OCI-LY7 (cell line): ENCODE data around the gene ELOVL6.

ENCODE experiments used
- EZH2phosphoT487 ChIP-seq: fragments of 200-600 bp; sonication (generic); IDR thresholded peaks from 2 replicates; pipeline ENCODE4 v1.6.1; 2018; ENCODE audit warnings: low read depth, borderline replicate concordance, mild to moderate bottlenecking, mixed run types, antibody characterized with exemption, low read length, moderate library complexity, mixed read lengths
- TF ChIP-seq, protein P1 (sequence below): fragments of 200-600 bp; sonication (generic); conservative IDR thresholded peaks from 2 replicates; pipeline ENCODE4 v1.5.1; 2014; ENCODE audit warnings: mild to moderate bottlenecking, antibody characterized with exemption, low read length, moderate library complexity, mixed read lengths

DNA sequence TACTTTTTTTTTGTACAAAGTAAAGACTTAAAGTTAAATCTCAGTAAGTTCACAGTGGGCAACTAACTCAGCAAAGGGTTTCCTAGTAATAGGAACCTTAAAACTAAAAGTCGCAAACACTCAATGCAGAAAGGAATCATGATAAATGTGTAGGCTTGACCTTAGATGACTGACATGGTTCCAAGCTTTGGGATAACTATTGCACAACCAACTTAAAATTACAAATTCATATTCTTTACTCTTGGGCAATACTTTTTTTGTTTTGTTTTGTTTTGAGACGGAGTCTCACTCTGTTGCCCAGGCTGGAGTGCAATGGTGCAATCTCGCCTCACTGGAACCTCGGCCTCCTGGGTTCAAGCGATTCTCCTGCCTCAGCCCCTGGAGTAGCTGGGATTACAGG is 8.2 kb downstream of the ELOVL6 start:
- TF ChIP-seq, protein P1, sequence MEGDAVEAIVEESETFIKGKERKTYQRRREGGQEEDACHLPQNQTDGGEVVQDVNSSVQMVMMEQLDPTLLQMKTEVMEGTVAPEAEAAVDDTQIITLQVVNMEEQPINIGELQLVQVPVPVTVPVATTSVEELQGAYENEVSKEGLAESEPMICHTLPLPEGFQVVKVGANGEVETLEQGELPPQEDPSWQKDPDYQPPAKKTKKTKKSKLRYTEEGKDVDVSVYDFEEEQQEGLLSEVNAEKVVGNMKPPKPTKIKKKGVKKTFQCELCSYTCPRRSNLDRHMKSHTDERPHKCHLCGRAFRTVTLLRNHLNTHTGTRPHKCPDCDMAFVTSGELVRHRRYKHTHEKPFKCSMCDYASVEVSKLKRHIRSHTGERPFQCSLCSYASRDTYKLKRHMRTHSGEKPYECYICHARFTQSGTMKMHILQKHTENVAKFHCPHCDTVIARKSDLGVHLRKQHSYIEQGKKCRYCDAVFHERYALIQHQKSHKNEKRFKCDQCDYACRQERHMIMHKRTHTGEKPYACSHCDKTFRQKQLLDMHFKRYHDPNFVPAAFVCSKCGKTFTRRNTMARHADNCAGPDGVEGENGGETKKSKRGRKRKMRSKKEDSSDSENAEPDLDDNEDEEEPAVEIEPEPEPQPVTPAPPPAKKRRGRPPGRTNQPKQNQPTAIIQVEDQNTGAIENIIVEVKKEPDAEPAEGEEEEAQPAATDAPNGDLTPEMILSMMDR = no peak
- no peak for TF ChIP-seq EZH2phosphoT487
